Measurements from ENCODE around the gene PLPPR3.
A peak's percentile ranks its signal among the peaks of the same experiment; 100 is the strongest.

PLPPR3 gene

DNA sequence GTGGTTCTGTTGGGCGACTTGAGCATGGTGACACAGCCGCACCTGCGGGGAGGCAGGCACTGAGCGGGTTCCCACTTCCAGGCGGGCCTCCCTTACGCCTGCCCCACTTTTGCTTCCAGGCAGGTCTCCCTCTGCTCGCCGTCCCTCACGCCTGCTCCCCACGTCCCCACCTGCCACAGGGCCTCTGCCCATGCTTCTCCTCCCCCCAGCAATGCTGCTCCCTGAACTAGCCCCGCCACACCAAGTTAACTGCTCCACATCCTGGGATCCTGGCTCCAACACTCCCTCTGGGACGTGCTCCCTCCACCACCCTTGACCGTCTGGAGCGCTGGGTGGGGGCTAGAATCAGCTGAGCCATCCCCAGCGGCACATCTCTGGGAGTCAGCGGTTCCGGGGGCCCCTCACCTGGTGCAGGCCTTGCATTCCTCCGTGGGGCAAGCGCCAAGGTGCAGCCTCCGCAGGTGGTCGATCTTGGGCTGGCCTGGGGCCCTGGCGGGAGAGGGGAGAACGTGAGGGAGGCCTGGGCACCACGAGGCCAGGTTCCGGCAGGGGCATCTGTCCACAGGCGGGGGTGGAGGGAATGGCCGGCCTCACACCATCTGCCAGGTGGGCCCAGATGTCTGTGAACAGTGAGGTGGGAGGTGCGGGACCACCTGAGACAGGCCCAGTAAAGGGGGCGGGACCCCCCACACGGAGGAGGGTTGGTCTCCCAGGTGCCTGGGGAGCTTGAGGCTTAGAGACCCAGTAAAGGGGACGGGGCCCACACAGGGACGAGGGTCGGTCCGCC lies 46.9 kb upstream of the PLPPR3 start:
- ChIA-PET CTCF (no interaction called here), POLR2A (no interaction called here)
- Histone ChIP-seq H3K36me3 (ENCODE audit: control insufficient read depth in 2 of 2, insufficient read depth in 1 of 2, low read length in 2 of 2) (peaks cover 7 to 41% of the 10 kb centered on the region in 2 experiments; a peak in 2 of 3 replicates), H3K4me3 (ENCODE audit: low read depth, low read length) (no peak overlapping the region), H3K27ac (ENCODE audit: extremely low read depth, low read depth, low read length) (0 out of 2 replicates have a peak overlapping the region, but pooled peaks have one; percentile 14), H3K4me1 (ENCODE audit: control insufficient read depth, insufficient read depth, low read length) (no peaks in the 10 kb centered on the region; the same call in 1 of the 2 replicates), H3K9me3 (ENCODE audit: control insufficient read depth, insufficient read depth, low read depth, low read length) (no peaks in the 10 kb centered on the region)
- TF ChIP-seq ZNF623 (tag by site-specific recombination; IDR thresholded peaks at IDR 0.05) (peak; percentile 58), ZFP69B (tag by site-specific recombination; IDR thresholded peaks at IDR 0.05) (peak; percentile 88), ZNF777 (tag by site-specific recombination; IDR thresholded peaks at IDR 0.05; ENCODE audit: borderline replicate concordance) (no peak), ZNF600 (tag by site-specific recombination; IDR thresholded peaks at IDR 0.05) (peak; percentile 15; the same call in 1 of the 2 replicates), ZIC2 (tag by site-specific recombination; IDR thresholded peaks at IDR 0.05) (no peak), GLIS1 (tag by site-specific recombination; IDR thresholded peaks at IDR 0.05) (peak; percentile 40; the same call in 1 of the 2 replicates), KLF9 (tag by site-specific recombination; IDR thresholded peaks at IDR 0.05; ENCODE audit: low read depth) (no peak), ZNF394 (tag by site-specific recombination; IDR thresholded peaks at IDR 0.05; ENCODE audit: borderline replicate concordance) (peak; percentile 51; the same call in 1 of the 2 replicates), SCRT2 (tag by site-specific recombination; IDR thresholded peaks at IDR 0.05) (peak; percentile 74), ZNF112 (tag by site-specific recombination; IDR thresholded peaks at IDR 0.05) (no peak)
- TF ChIP-seq, protein P1, sequence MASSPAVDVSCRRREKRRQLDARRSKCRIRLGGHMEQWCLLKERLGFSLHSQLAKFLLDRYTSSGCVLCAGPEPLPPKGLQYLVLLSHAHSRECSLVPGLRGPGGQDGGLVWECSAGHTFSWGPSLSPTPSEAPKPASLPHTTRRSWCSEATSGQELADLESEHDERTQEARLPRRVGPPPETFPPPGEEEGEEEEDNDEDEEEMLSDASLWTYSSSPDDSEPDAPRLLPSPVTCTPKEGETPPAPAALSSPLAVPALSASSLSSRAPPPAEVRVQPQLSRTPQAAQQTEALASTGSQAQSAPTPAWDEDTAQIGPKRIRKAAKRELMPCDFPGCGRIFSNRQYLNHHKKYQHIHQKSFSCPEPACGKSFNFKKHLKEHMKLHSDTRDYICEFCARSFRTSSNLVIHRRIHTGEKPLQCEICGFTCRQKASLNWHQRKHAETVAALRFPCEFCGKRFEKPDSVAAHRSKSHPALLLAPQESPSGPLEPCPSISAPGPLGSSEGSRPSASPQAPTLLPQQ (tag by site-specific recombination; IDR thresholded peaks at IDR 0.05): peak; percentile 95

GRCh38 chr19:867855-868457 lies 46.2 kb upstream of the PLPPR3 start:
- Histone ChIP-seq H3K9me3 (ENCODE audit: control insufficient read depth, insufficient read depth, low read depth, low read length) (no peaks in the 10 kb centered on the region), H3K4me1 (ENCODE audit: control insufficient read depth, insufficient read depth, low read length) (no peaks in the 10 kb centered on the region; the same call in 1 of the 2 replicates), H3K4me3 (ENCODE audit: low read depth, low read length) (no peak overlapping the region), H3K36me3 (ENCODE audit: control insufficient read depth in 2 of 2, insufficient read depth in 1 of 2, low read length in 2 of 2) (peaks cover 7 to 38% of the 10 kb centered on the region in 2 experiments; a peak in 2 of 3 replicates), H3K27ac (ENCODE audit: extremely low read depth, low read depth, low read length) (no peak overlapping the region)
- ChIA-PET CTCF (no interaction called here), POLR2A (interaction anchor here (0.5 kb wide), 1 partner anchor 51 kb away, joined by 5 read pairs; no protein-coding TSS in a partner anchor)
- TF ChIP-seq ZNF394 (tag by site-specific recombination; IDR thresholded peaks at IDR 0.05; ENCODE audit: borderline replicate concordance) (peak; percentile 96), ZNF776 (tag by site-specific recombination; IDR thresholded peaks at IDR 0.05; ENCODE audit: borderline replicate concordance) (no peak)

DNA sequence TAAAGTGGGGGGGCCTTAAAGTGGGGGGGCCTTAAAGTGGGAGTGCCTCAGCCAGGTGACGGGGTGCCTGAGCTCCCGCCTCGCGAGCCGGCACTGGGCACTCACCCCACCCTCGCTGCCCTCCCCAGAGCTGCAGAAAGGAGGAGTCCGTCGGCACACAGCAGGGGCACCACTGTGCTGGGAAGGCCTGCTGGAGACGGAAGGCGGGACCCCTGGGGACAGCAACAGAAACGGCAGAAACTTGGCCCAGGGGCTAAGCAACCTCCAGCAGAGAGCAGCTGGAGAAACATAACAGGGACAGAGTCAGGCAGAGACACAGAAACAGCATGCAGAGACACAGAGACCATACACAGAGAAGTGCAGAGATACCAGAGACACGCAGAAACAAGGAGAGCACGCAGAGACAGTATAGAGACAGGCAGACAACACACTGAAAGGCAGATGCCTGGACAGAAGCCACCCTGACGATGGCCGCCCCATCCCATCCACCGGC lies 45.6 kb upstream of the PLPPR3 start:
- Histone ChIP-seq H3K27ac (ENCODE audit: extremely low read depth, low read depth, low read length) (no peak overlapping the region), H3K4me1 (ENCODE audit: control insufficient read depth, insufficient read depth, low read length) (no peaks in the 10 kb centered on the region; the same call in 1 of the 2 replicates), H3K4me3 (ENCODE audit: low read depth, low read length) (no peak overlapping the region), H3K36me3 (ENCODE audit: control insufficient read depth in 2 of 2, insufficient read depth in 1 of 2, low read length in 2 of 2) (peaks cover 7 to 38% of the 10 kb centered on the region in 2 experiments; a peak in 2 of 3 replicates), H3K9me3 (ENCODE audit: control insufficient read depth, insufficient read depth, low read depth, low read length) (no peaks in the 10 kb centered on the region)
- POLR2A ChIA-PET: no interaction called here
- CTCF ChIA-PET: no interaction called here
- peak; percentile 59 for TF ChIP-seq ZBTB8A (tag by site-specific recombination; IDR thresholded peaks at IDR 0.05)
- peak; percentile 98 for TF ChIP-seq GLIS1 (tag by site-specific recombination; IDR thresholded peaks at IDR 0.05)
- TF ChIP-seq, protein P2, sequence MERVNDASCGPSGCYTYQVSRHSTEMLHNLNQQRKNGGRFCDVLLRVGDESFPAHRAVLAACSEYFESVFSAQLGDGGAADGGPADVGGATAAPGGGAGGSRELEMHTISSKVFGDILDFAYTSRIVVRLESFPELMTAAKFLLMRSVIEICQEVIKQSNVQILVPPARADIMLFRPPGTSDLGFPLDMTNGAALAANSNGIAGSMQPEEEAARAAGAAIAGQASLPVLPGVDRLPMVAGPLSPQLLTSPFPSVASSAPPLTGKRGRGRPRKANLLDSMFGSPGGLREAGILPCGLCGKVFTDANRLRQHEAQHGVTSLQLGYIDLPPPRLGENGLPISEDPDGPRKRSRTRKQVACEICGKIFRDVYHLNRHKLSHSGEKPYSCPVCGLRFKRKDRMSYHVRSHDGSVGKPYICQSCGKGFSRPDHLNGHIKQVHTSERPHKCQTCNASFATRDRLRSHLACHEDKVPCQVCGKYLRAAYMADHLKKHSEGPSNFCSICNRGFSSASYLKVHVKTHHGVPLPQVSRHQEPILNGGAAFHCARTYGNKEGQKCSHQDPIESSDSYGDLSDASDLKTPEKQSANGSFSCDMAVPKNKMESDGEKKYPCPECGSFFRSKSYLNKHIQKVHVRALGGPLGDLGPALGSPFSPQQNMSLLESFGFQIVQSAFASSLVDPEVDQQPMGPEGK (tag by site-specific recombination; IDR thresholded peaks at IDR 0.05): peak; percentile 73
- TF ChIP-seq SP7 (tag by site-specific recombination; IDR thresholded peaks at IDR 0.05): peak; percentile 47; the same call in 1 of the 2 replicates
- TF ChIP-seq YY2 (tag by site-specific recombination; IDR thresholded peaks at IDR 0.05): no peak
- peak; percentile 60; the same call in 1 of the 2 replicates for TF ChIP-seq HIC1 (tag by site-specific recombination; IDR thresholded peaks at IDR 0.05)
- TF ChIP-seq, protein P3, sequence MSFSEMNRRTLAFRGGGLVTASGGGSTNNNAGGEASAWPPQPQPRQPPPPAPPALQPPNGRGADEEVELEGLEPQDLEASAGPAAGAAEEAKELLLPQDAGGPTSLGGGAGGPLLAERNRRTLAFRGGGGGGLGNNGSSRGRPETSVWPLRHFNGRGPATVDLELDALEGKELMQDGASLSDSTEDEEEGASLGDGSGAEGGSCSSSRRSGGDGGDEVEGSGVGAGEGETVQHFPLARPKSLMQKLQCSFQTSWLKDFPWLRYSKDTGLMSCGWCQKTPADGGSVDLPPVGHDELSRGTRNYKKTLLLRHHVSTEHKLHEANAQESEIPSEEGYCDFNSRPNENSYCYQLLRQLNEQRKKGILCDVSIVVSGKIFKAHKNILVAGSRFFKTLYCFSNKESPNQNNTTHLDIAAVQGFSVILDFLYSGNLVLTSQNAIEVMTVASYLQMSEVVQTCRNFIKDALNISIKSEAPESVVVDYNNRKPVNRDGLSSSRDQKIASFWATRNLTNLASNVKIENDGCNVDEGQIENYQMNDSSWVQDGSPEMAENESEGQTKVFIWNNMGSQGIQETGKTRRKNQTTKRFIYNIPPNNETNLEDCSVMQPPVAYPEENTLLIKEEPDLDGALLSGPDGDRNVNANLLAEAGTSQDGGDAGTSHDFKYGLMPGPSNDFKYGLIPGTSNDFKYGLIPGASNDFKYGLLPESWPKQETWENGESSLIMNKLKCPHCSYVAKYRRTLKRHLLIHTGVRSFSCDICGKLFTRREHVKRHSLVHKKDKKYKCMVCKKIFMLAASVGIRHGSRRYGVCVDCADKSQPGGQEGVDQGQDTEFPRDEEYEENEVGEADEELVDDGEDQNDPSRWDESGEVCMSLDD (tag by site-specific recombination; IDR thresholded peaks at IDR 0.05): 0 out of 2 replicates have a peak, but pooled peaks have one; percentile 21
- TF ChIP-seq ZNF423 (tag by site-specific recombination; IDR thresholded peaks at IDR 0.05): peak; percentile 79; the same call in 1 of the 2 replicates
- TF ChIP-seq ZNF600 (tag by site-specific recombination; IDR thresholded peaks at IDR 0.05): peak; percentile 74; the same call in 1 of the 2 replicates
- peak; percentile 32; the same call in 1 of the 2 replicates for TF ChIP-seq KLF8 (tag by site-specific recombination; IDR thresholded peaks at IDR 0.05)

Data from HEK293 (cell line).